8988T (cell line): ENCODE results near the gene PTPN1.
"Not testable (repeated sequence)": the region's sequence is repeated elsewhere in the genome, so short reads cannot be mapped to it uniquely, and the experiment has no call there.

Source experiments
- DNase-seq: peaks from one replicate; pipeline ENCODE4 v3.0.0; 2011

PTPN1 gene

GRCh38 chr20:50509923-50510705 is at the start of gene PTPN1:
PTPN1 (plus strand) TSS chr20:50510383; CDS start chr20:50510528, 145 bp downstream.
- peak; percentile 83 for DNase-seq

GRCh38 chr20:50460608-50461267 is 49.4 kb upstream of the PTPN1 start:
- peak; percentile 82 for DNase-seq

- DNase-seq: no peak
Observed at GRCh38 chr20:50462093-50462690, 48.0 kb upstream of the PTPN1 start.

GRCh38 chr20:50464026-50464724 is 46.0 kb upstream of the PTPN1 start:
- peak; percentile 46 for DNase-seq

- DNase-seq: no peak
Observed at GRCh38 chr20:50464725-50465650, 45.2 kb upstream of the PTPN1 start.

GRCh38 chr20:50467174-50467573 is 43.0 kb upstream of the PTPN1 start:
- DNase-seq: no peak

GRCh38 chr20:50467718-50468356 is 42.3 kb upstream of the PTPN1 start:
- DNase-seq: no peak

GRCh38 chr20:50468378-50468798 is 41.8 kb upstream of the PTPN1 start:
- DNase-seq: no peak

GRCh38 chr20:50469176-50469723 is 40.9 kb upstream of the PTPN1 start:
- DNase-seq: no peak

GRCh38 chr20:50469796-50470195 is 40.4 kb upstream of the PTPN1 start:
- DNase-seq: no peak

GRCh38 chr20:50470264-50470858 is 39.8 kb upstream of the PTPN1 start:
- DNase-seq: no peak

- DNase-seq: no peak
Observed at GRCh38 chr20:50471231-50471630, 39.0 kb upstream of the PTPN1 start.

- DNase-seq: no peak
Observed at GRCh38 chr20:50472693-50473664, 37.2 kb upstream of the PTPN1 start.

- not testable (repeated sequence) for DNase-seq
Observed at GRCh38 chr20:50474356-50474755, 35.8 kb upstream of the PTPN1 start.

GRCh38 chr20:50475681-50476292 is 34.4 kb upstream of the PTPN1 start:
- no peak for DNase-seq

- DNase-seq: no peak
Observed at GRCh38 chr20:50477239-50477872, 32.8 kb upstream of the PTPN1 start.

GRCh38 chr20:50478162-50478990 is 31.8 kb upstream of the PTPN1 start:
- DNase-seq: peak; percentile 55

- no peak for DNase-seq
Observed at GRCh38 chr20:50481741-50482140, 28.4 kb upstream of the PTPN1 start.
